Vagina (tissue), 2 donors: ENCODE results near the gene KAZN.

Source experiments
- POLR2A ChIP-seq, 2 donors: fragments of 450-650 bp; IDR thresholded peaks; one replicate each; pipeline ENCODE4 v1.6.1; 2017; ENCODE audit warnings: antibody characterized with exemption in 2 of 2, mild to moderate bottlenecking in 2 of 2, moderate library complexity in 2 of 2
- TF ChIP-seq, protein P1 (sequence below), 3 experiments: fragments of 450-650 bp in 2 of 3; fragments of 200-600 bp in 1 of 3; sonication (generic) in 1 of 3; IDR thresholded peaks; one replicate each; pipeline ENCODE4 v1.5.1; 2017 to 2019; ENCODE audit warnings: antibody characterized with exemption in 3 of 3, mild to moderate bottlenecking in 2 of 3, moderate library complexity in 2 of 3

DNA sequence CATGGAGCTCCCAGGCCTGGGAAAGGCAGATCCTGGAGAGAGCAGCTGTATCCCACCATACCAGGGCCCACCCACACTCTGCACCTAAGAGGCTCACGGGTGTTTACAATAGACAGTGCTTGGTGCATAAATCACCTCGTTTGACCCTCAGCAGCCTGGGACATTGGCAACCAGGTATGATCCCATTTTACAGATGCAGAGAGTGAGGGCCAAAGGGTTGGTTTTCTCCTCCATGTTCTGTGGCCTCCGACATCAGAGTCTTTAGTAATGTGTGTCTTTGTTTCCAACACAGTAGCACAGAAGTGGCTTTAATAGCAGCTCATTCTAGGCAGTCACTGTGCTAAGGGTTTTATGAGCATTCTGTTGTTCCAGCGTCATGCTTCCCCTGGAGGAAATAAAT, 176.5 kb downstream of the KAZN start:
- TF ChIP-seq, protein P1, sequence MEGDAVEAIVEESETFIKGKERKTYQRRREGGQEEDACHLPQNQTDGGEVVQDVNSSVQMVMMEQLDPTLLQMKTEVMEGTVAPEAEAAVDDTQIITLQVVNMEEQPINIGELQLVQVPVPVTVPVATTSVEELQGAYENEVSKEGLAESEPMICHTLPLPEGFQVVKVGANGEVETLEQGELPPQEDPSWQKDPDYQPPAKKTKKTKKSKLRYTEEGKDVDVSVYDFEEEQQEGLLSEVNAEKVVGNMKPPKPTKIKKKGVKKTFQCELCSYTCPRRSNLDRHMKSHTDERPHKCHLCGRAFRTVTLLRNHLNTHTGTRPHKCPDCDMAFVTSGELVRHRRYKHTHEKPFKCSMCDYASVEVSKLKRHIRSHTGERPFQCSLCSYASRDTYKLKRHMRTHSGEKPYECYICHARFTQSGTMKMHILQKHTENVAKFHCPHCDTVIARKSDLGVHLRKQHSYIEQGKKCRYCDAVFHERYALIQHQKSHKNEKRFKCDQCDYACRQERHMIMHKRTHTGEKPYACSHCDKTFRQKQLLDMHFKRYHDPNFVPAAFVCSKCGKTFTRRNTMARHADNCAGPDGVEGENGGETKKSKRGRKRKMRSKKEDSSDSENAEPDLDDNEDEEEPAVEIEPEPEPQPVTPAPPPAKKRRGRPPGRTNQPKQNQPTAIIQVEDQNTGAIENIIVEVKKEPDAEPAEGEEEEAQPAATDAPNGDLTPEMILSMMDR (IDR thresholded peaks at IDR 0.05): no peak
- TF ChIP-seq POLR2A (IDR thresholded peaks at IDR 0.05): no peak
